Mesenchymal stem cell (in vitro differentiated cells and primary cell): Measurements from ENCODE around the gene TMEM38A.

Source experiments
- DNase-seq: peaks from one replicate; pipeline ENCODE4 v3.0.0-alpha.2; 2013
- H2AFZ ChIP-seq: one replicate; pipeline ENCODE4 v1.6.1; 2013; ENCODE audit warnings: low read depth, mild to moderate bottlenecking, control low read depth, inconsistent platforms, low read length, moderate library complexity
- H2AK5ac ChIP-seq: 2 replicates; pipeline ENCODE4 v1.6.1; 2013; ENCODE audit warnings: low read length, moderate library complexity, mild to moderate bottlenecking, inconsistent platforms; ENCODE audit not compliant: severe bottlenecking
- H2BK120ac ChIP-seq: one replicate; pipeline ENCODE4 v1.6.1; 2013; ENCODE audit warnings: low read depth, mild to moderate bottlenecking, inconsistent platforms, low read length, moderate library complexity
- H2BK12ac ChIP-seq, 2 experiments: one replicate each; pipeline ENCODE4 v1.6.1; 2013; ENCODE audit warnings: inconsistent platforms in 2 of 2, low read length in 2 of 2, mild to moderate bottlenecking in 2 of 2, moderate library complexity in 2 of 2, control low read depth in 1 of 2
- H2BK15ac ChIP-seq: one replicate; pipeline ENCODE4 v1.6.1; 2013; ENCODE audit warnings: mild to moderate bottlenecking, low read depth, inconsistent platforms; ENCODE audit not compliant: poor library complexity, severe bottlenecking
- H2BK5ac ChIP-seq: 2 replicates; pipeline ENCODE4 v1.6.1; 2013; ENCODE audit warnings: low read depth, mild to moderate bottlenecking, low read length, control low read depth, inconsistent platforms; ENCODE audit not compliant: poor library complexity, severe bottlenecking
- H3K14ac ChIP-seq, 2 experiments: one replicate each; pipeline ENCODE4 v1.6.1; 2013; ENCODE audit warnings: inconsistent platforms in 2 of 2, low read length in 2 of 2, control low read depth in 1 of 2, mild to moderate bottlenecking in 1 of 2, moderate library complexity in 1 of 2
- H3K18ac ChIP-seq, 2 experiments: one replicate each; pipeline ENCODE4 v1.6.1; 2013; ENCODE audit warnings: inconsistent platforms in 2 of 2, low read length in 2 of 2, control low read depth in 1 of 2, low read depth in 1 of 2, mild to moderate bottlenecking in 1 of 2
- H3K23ac ChIP-seq, 2 experiments: one replicate each; pipeline ENCODE4 v1.6.1; 2013; ENCODE audit warnings: inconsistent platforms in 2 of 2, low read length in 2 of 2, mild to moderate bottlenecking in 2 of 2, moderate library complexity in 2 of 2, control low read depth in 1 of 2
- H3K27ac ChIP-seq: 2 replicates; pipeline ENCODE4 v1.5.1; 2013; ENCODE audit warnings: mild to moderate bottlenecking, moderate library complexity, low read length, control low read depth, inconsistent platforms; ENCODE audit not compliant: poor library complexity, severe bottlenecking
- H3K27me3 ChIP-seq, 2 experiments: 2 replicates each; pipeline versions ENCODE4 v1.6.1 to v1.7.0; 2013; ENCODE audit warnings: low read length in 2 of 2, mild to moderate bottlenecking in 2 of 2, moderate library complexity in 2 of 2, control low read depth in 1 of 2, inconsistent platforms in 1 of 2; ENCODE audit not compliant: control insufficient read depth in 1 of 2, insufficient read depth in 1 of 2
- H3K36me3 ChIP-seq, 2 experiments: 2 replicates each; pipeline versions ENCODE4 v1.6.1 to v1.7.0; 2013; ENCODE audit warnings: low read length in 2 of 2, control low read depth in 1 of 2, inconsistent platforms in 1 of 2, low read depth in 1 of 2, mild to moderate bottlenecking in 1 of 2; ENCODE audit not compliant: insufficient read depth in 2 of 2, control insufficient read depth in 1 of 2
- H3K4ac ChIP-seq, 2 experiments: one replicate each; pipeline ENCODE4 v1.6.1; 2013; ENCODE audit warnings: inconsistent platforms in 2 of 2, low read length in 2 of 2, mild to moderate bottlenecking in 2 of 2, moderate library complexity in 2 of 2, control low read depth in 1 of 2, low read depth in 1 of 2
- H3K4me1 ChIP-seq: 2 replicates; pipeline ENCODE4 v1.6.1; 2013; ENCODE audit warnings: low read depth, low read length, control low read depth; ENCODE audit not compliant: control insufficient read depth, insufficient read depth
- H3K4me2 ChIP-seq: 2 replicates; pipeline ENCODE4 v1.6.1; 2013; ENCODE audit warnings: low read length, mild to moderate bottlenecking, inconsistent platforms; ENCODE audit not compliant: poor library complexity, severe bottlenecking
- H3K4me3 ChIP-seq, 2 experiments: 2 replicates each; pipeline versions ENCODE4 v1.5.1 to v1.7.0; 2013; ENCODE audit warnings: low read length in 2 of 2, mild to moderate bottlenecking in 2 of 2, control low read depth in 1 of 2, low read depth in 1 of 2; ENCODE audit not compliant: insufficient read depth in 1 of 2
- H3K79me1 ChIP-seq: replicated peaks from 2 replicates; pipeline ENCODE4 v1.6.1; 2013; ENCODE audit warnings: mild to moderate bottlenecking, control low read depth, low read length, inconsistent platforms; ENCODE audit not compliant: poor library complexity, severe bottlenecking
- H3K9ac ChIP-seq: 2 replicates; pipeline ENCODE4 v1.7.0; 2013; ENCODE audit warnings: mild to moderate bottlenecking, low read length, moderate library complexity
- H3K9me3 ChIP-seq: 2 replicates; pipeline ENCODE4 v1.7.0; 2013; ENCODE audit warnings: mild to moderate bottlenecking, low read length; ENCODE audit not compliant: control insufficient read depth
- H4K8ac ChIP-seq: one replicate; pipeline ENCODE4 v1.6.1; 2013; ENCODE audit warnings: inconsistent platforms, mild to moderate bottlenecking, low read length, moderate library complexity
- H4K91ac ChIP-seq: one replicate; pipeline ENCODE4 v1.6.1; 2013; ENCODE audit warnings: mild to moderate bottlenecking, low read length, inconsistent platforms
- WGBS: methylation state at CpG from one replicate; pipeline ENCODE4 v1.1.7; 2013; ENCODE audit warnings: mixed read lengths; 5-methylcytosine and 5-hydroxymethylcytosine counted together

The TMEM38A gene

GRCh38 chr19:16620584-16620983, 40.4 kb upstream of the TMEM38A start:
- no peak for DNase-seq
- H3K14ac ChIP-seq: no peak overlapping the region
- H2BK12ac ChIP-seq: no peak overlapping the region
- H3K18ac ChIP-seq: no peak overlapping the region
- peaks cover 3% of the 10 kb centered on the region for H3K79me1 ChIP-seq
- no peaks in the 10 kb centered on the region for H3K9me3 ChIP-seq
- H3K36me3 ChIP-seq: peaks cover 16 to 23% of the 10 kb centered on the region in 2 experiments
- H3K4me3 ChIP-seq: no peak overlapping the region
- H3K4me1 ChIP-seq: peaks cover 21% of the 10 kb centered on the region
- no peak overlapping the region for H2BK5ac ChIP-seq
- H3K23ac ChIP-seq: no peak overlapping the region
- H2BK15ac ChIP-seq: no peak overlapping the region
- no peaks in the 10 kb centered on the region for H3K27me3 ChIP-seq
- H2BK120ac ChIP-seq: no peak overlapping the region
- H3K9ac ChIP-seq: no peak overlapping the region
- 92% methylated on average over 1 of the region's 3 CpGs for WGBS
- H2AK5ac ChIP-seq: no peak overlapping the region
- H3K4me2 ChIP-seq: no peak overlapping the region
- H2AFZ ChIP-seq: no peak overlapping the region
- no peak overlapping the region for H4K8ac ChIP-seq
- no peak overlapping the region for H3K4ac ChIP-seq
- no peak overlapping the region for H4K91ac ChIP-seq
- no peak overlapping the region for H3K27ac ChIP-seq

- Histone ChIP-seq H2AK5ac (no peak overlapping the region), H4K8ac (no peak overlapping the region), H3K4me3 (no peak overlapping the region), H3K27me3 (no peaks in the 10 kb centered on the region), H3K36me3 (peaks cover 17 to 23% of the 10 kb centered on the region in 2 experiments), H3K14ac (no peak overlapping the region), H2BK120ac (no peak overlapping the region), H3K4me2 (no peak overlapping the region), H4K91ac (no peak overlapping the region), H3K9me3 (no peaks in the 10 kb centered on the region), H2BK15ac (no peak overlapping the region), H3K23ac (no peak overlapping the region), H3K9ac (no peak overlapping the region), H3K18ac (no peak overlapping the region), H2BK12ac (no peak overlapping the region), H2BK5ac (no peak overlapping the region), H3K4me1 (peaks cover 22% of the 10 kb centered on the region), H3K27ac (no peak overlapping the region), H3K4ac (no peak overlapping the region), H2AFZ (no peak overlapping the region), H3K79me1 (no peaks in the 10 kb centered on the region)
- 90% methylated on average over 7 of the region's 7 CpGs for whole genome bisulfite sequencing
- DNase-seq: no peak
Observed at GRCh38 chr19:16621165-16621800, 39.7 kb upstream of the TMEM38A start.

GRCh38 chr19:16623066-16623465, 37.9 kb upstream of the TMEM38A start:
- Histone ChIP-seq H2BK15ac (no peak overlapping the region), H2AK5ac (no peak overlapping the region), H4K91ac (no peak overlapping the region), H3K14ac (no peak overlapping the region), H3K79me1 (no peaks in the 10 kb centered on the region), H3K27ac (no peak overlapping the region), H3K4me2 (no peak overlapping the region), H3K4me1 (peaks cover 20% of the 10 kb centered on the region), H2BK120ac (no peak overlapping the region), H3K18ac (no peak overlapping the region), H4K8ac (no peak overlapping the region), H3K23ac (no peak overlapping the region), H3K27me3 (no peaks in the 10 kb centered on the region), H3K9ac (no peak overlapping the region), H3K9me3 (no peaks in the 10 kb centered on the region), H2BK5ac (no peak overlapping the region), H3K36me3 (peaks cover 17 to 23% of the 10 kb centered on the region in 2 experiments), H2AFZ (no peak overlapping the region), H2BK12ac (no peak overlapping the region), H3K4ac (no peak overlapping the region), H3K4me3 (no peak overlapping the region)
- 100% methylated on average over 2 of the region's 2 CpGs for WGBS
- DNase-seq: no peak

- H3K23ac ChIP-seq: no peak overlapping the region
- no peak overlapping the region for H3K4ac ChIP-seq
- H3K9me3 ChIP-seq: no peaks in the 10 kb centered on the region
- WGBS: 98% methylated on average over 6 of the region's 6 CpGs
- H3K79me1 ChIP-seq: no peaks in the 10 kb centered on the region
- H2BK5ac ChIP-seq: no peak overlapping the region
- H3K27ac ChIP-seq: no peak overlapping the region
- H2BK15ac ChIP-seq: no peak overlapping the region
- no peak overlapping the region for H2BK12ac ChIP-seq
- no peak overlapping the region for H2AK5ac ChIP-seq
- H4K8ac ChIP-seq: no peak overlapping the region
- no peak overlapping the region for H3K9ac ChIP-seq
- no peak overlapping the region for H3K14ac ChIP-seq
- no peak overlapping the region for H3K4me2 ChIP-seq
- no peak overlapping the region for H2BK120ac ChIP-seq
- peaks cover 17 to 23% of the 10 kb centered on the region in 2 experiments for H3K36me3 ChIP-seq
- H3K4me3 ChIP-seq: no peak overlapping the region
- no peak overlapping the region for H2AFZ ChIP-seq
- H3K27me3 ChIP-seq: no peaks in the 10 kb centered on the region
- no peak overlapping the region for H4K91ac ChIP-seq
- H3K18ac ChIP-seq: no peak overlapping the region
- peaks cover 17% of the 10 kb centered on the region for H3K4me1 ChIP-seq
- no peak for DNase-seq
Observed at GRCh38 chr19:16623576-16623975, 37.4 kb upstream of the TMEM38A start.
